Brain pericyte (primary cell): ENCODE data around the gene LAMB4.
"Not testable (repeated sequence)": the region's sequence is repeated elsewhere in the genome, so short reads cannot be mapped to it uniquely, and the experiment has no call there.

ENCODE experiments used
- DNase-seq: peaks from one replicate; pipeline ENCODE4 v3.0.0-alpha.2; 2012; ENCODE audit warnings: low read depth, low spot score

Gene LAMB4

DNA sequence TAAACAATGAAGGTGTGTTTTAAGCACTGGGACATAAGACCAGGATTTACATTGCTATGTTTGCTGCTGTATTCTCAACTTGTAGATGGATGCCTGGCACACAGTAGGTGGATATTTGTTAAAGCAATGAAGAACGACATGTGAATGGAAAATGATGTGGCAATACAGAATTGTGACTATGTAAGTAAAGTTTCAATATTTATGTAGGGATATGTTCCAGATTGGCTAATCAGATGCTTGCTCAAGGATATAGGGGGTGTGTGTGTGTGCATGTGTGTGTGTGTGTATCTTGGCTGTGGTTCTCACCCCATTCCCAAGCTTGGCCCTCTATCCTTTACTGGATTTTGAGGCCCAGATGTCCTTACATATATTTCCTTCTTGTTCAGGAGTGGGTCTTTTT, 84.5 kb downstream of the LAMB4 start:
- no peak for DNase-seq

- no peak for DNase-seq
These were observed 85.0 kb downstream of the LAMB4 start for GRCh38 chr7:108045154-108045553.

DNA sequence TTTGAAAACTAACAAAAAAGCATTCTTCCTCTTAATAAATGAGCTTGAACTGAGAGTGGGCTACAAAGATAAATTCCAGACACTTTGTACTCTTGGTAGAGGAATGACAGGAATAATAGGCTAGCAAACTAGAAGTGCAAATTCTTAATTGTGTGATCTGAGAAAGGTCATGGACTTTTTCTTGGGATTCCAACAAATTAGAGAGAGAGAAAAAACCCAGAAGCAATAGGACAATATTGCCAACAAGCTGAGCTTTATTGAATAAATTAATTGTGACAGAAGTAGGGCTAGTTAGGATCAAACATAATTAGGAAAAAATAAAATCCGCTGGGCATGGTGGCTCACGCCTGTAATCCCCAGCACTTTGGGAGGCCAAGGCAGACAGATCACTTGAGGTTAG, 85.8 kb downstream of the LAMB4 start:
- no peak for DNase-seq

DNA sequence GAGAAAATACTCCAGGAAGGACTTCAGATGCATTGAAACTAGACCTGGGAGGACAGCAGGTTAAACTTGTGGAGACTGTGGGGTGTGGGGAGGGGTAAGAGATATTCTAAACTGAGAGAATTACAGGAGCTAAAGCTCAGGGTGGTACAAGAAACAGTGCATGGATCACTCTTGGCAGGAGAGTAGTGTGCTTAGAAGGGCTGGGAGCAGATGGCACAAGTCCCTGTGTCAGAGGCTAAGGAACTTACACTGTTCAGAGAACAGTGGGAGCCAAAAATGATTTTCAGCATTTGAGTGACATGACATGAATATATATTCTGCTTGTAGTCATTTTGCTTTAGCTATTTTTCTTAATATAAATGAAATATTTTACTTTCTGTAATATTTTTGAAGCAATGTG, 91.2 kb downstream of the LAMB4 start:
- no peak for DNase-seq

GRCh38 chr7:108037741-108038140, 92.4 kb downstream of the LAMB4 start:
- no peak for DNase-seq

- no peak for DNase-seq
These were observed 93.0 kb downstream of the LAMB4 start for GRCh38 chr7:108037140-108037539.

DNA sequence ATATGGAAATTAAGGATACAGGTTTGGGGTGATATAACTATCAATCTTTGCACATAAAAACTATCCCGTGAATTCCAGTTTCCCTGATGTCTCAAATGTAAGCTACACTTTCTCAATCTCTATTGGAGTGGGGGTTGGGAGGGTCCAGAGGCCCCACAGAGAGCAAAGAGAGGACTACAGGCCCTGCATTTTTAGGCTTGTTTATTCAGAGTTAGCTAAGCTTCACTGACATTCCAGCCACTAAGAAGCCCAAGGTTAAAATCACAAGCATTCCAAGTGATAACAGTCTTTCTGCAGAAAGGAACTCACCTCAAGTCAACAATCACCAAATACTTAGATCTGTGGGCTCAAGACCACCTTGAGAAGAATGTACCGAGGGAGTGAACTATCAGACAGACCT, 95.6 kb downstream of the LAMB4 start:
- DNase-seq = no peak

DNA sequence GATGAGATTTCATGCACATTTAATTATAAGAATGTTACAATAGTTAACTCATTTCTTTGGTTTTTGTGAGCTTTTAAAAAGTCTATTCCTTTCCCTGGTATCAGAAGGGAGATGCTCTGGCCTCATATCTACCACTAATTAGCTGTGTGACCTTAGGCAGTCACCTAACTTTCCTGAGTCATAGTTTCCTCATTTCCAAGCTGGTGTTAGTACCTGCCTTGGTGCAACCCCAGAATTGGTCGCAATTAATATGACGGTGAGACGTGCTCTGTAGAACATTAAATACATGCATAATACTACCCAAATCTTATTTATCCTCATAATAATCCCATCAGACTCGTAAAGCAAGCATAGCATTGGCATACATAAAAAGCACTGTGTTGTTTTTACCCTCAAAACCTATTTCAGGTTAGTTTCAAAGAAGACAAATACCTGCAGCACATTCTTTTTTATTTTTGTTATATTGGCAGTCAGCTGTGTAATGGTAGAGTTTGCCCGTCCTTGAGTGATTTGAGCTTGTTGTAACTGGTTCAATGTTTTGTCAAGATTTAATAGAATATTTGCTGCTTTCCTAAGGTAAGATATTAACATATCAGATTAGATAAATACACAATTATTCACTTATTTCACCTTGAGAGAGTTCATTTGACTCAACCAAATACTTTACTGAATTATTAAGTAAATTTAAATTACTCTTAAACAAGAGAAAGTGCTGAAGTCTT, 96.2 kb downstream of the LAMB4 start:
- no peak for DNase-seq

GRCh38 chr7:108033309-108033708, 96.9 kb downstream of the LAMB4 start:
- not testable (repeated sequence) for DNase-seq

DNA sequence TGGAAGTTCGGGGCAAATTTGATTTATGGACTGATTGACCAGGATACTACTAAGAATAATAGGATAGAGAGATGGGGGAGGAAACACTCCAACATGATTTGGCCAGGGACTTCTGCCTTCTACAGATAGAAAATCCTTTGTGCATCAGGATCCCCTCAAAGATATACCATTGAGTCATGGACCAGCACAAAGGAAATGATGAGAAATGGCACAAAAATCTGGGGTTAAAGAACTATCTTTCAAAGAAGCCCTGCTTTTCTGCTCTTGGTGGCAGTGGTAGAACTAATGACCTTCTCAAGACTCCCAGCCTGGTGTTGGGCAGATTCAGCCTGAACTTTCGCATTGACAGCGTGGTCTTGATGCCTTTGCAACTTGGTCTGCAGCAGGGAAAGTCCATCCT, 99.6 kb downstream of the LAMB4 start:
- DNase-seq = no peak

DNA sequence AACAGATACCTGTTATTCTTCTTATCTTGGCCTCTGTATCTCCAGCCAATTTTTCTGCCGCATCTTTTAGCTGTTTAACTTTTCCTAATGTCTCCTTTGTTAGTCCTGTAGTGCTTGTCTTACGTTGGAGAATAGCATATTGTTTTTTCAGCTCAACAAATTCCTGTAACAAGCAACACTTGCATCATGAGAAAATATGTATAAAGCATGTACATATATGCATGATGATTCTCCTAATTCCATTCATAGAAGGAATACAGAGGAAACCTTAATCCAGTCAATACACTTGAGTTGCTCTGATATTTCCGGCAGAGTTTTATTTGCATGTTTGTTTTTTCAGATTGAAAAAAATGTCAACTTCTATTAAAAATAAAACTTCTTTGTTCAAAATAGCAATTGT, 101.1 kb downstream of the LAMB4 start:
- DNase-seq = no peak

- no peak for DNase-seq
These were observed 102.0 kb downstream of the LAMB4 start for GRCh38 chr7:108028111-108028510.

GRCh38 chr7:108027239-108027638, 102.9 kb downstream of the LAMB4 start:
- DNase-seq = no peak

GRCh38 chr7:108026647-108027046, 103.5 kb downstream of the LAMB4 start:
- no peak for DNase-seq

GRCh38 chr7:108026116-108026515, 104.0 kb downstream of the LAMB4 start:
- DNase-seq = no peak

DNA sequence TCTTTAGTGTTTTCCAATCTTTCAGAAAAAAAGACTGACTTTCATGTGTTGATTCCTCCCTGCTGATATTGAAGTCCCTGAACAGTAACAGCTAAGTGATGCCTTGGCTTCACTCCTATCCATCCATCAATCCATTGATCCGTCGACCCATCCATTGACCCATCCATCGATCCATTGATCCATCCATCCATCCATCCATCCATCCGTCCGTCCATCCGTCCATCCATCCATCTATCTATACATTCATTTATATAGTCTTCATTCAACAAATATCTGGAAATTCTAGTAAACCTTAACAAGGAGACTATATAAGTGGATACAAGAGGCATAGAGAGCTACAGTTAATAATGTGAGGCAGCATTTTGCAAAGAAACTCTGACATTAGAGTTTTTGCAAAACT, 105.6 kb downstream of the LAMB4 start:
- no peak for DNase-seq

- DNase-seq = no peak
These were observed 109.6 kb downstream of the LAMB4 start for GRCh38 chr7:108020585-108020984.

GRCh38 chr7:108018668-108019067, 111.5 kb downstream of the LAMB4 start:
- no peak for DNase-seq

DNA sequence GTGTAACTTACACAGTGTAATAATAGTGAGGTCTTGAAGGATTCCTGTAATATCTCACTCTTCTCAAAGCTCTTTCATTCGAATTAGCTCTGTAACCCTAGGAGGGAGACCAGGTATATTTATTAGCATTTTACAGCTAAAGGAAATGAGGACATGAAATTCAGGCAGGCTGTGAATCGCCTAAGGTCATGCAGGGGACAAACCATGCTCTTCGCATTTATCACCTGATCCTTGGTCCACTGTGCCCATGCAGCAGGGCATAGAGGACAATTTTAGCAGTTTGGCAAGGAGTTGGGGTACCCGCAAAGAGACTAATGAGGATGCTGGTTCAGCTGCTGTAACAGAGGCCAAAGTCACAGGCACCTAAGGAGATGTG, 112.4 kb downstream of the LAMB4 start:
- DNase-seq = no peak

- DNase-seq = no peak
These were observed 113.1 kb downstream of the LAMB4 start for GRCh38 chr7:108016841-108017775.

DNA sequence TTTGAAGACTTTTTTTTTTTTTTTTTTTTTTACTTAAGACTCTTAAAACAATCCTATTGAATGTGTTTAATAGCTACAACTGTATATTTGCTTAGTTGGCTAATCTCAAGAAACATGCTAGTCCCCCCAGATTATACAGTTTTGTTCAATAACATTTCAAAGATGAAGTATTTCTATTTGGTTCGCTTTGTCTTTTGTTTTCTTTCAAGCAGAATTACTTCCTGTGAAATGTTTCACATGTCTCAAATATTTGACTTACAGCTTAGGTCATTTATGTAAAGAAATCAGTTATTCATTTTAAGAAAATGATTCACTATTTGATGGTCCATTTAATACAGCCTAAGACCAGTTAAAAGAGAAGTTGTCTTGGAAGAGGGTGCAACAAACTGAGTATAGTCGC, 114.4 kb downstream of the LAMB4 start:
- no peak for DNase-seq

- no peak for DNase-seq
These were observed 115.1 kb downstream of the LAMB4 start for GRCh38 chr7:108014747-108015682.
